Mesendoderm (in vitro differentiated cells): ENCODE data around the gene SMIM1.

Experiments used
- DNase-seq: peaks from one replicate; pipeline ENCODE4 v3.0.0; 2013
- H2AK5ac ChIP-seq: 2 replicates; pipeline ENCODE4 v1.6.1; 2013; ENCODE audit warnings: low read length, inconsistent platforms
- H2BK120ac ChIP-seq: 2 replicates; pipeline ENCODE4 v1.6.1; 2013; ENCODE audit warnings: low read depth, mild to moderate bottlenecking, low read length, moderate library complexity, mixed read lengths
- H2BK15ac ChIP-seq: replicated peaks from 2 replicates; pipeline ENCODE4 v1.6.1; 2013; ENCODE audit warnings: low read depth, mild to moderate bottlenecking, moderate library complexity
- H2BK5ac ChIP-seq: 2 replicates; pipeline ENCODE4 v1.6.1; 2013; ENCODE audit warnings: low read length, inconsistent platforms
- H3K18ac ChIP-seq: 2 replicates; pipeline ENCODE4 v1.6.1; 2013; ENCODE audit warnings: mild to moderate bottlenecking, low read length, mixed read lengths
- H3K23ac ChIP-seq: one replicate; pipeline ENCODE4 v1.6.1; 2013; ENCODE audit warnings: low read length
- H3K27ac ChIP-seq: 2 replicates; pipeline ENCODE4 v1.5.1; 2013; ENCODE audit warnings: low read depth, mild to moderate bottlenecking, inconsistent platforms, low read length, moderate library complexity
- H3K27me3 ChIP-seq: 2 replicates; pipeline ENCODE4 v1.6.1; 2013; ENCODE audit warnings: low read length, control low read depth, mild to moderate bottlenecking, inconsistent platforms; ENCODE audit not compliant: insufficient read depth, poor library complexity
- H3K36me3 ChIP-seq: 2 replicates; pipeline ENCODE4 v1.6.1; 2013; ENCODE audit warnings: low read length, inconsistent platforms; ENCODE audit not compliant: control insufficient read depth, insufficient read depth
- H3K4ac ChIP-seq: one replicate; pipeline ENCODE4 v1.6.1; 2013; ENCODE audit warnings: low read depth, mild to moderate bottlenecking, low read length, moderate library complexity
- H3K4me1 ChIP-seq: 2 replicates; pipeline ENCODE4 v1.6.1; 2013; ENCODE audit warnings: low read depth, low read length, inconsistent platforms; ENCODE audit not compliant: control insufficient read depth
- H3K4me2 ChIP-seq: 2 replicates; pipeline ENCODE4 v1.6.1; 2013; ENCODE audit warnings: low read length
- H3K4me3 ChIP-seq: 2 replicates; pipeline ENCODE4 v1.5.1; 2013; ENCODE audit warnings: mild to moderate bottlenecking, low read length
- H3K56ac ChIP-seq: one replicate; pipeline ENCODE4 v1.6.1; 2013; ENCODE audit warnings: low read length
- H3K79me1 ChIP-seq: 2 replicates; pipeline ENCODE4 v1.6.1; 2013; ENCODE audit warnings: low read length, inconsistent platforms
- H3K79me2 ChIP-seq: 2 replicates; pipeline ENCODE4 v1.6.1; 2013; ENCODE audit warnings: mild to moderate bottlenecking, low read length; ENCODE audit not compliant: control insufficient read depth, insufficient read depth
- H3K9ac ChIP-seq: 2 replicates; pipeline ENCODE4 v1.6.1; 2013; ENCODE audit warnings: low read length, inconsistent platforms
- H4K5ac ChIP-seq: one replicate; pipeline ENCODE4 v1.6.1; 2013; ENCODE audit warnings: low read length
- H4K8ac ChIP-seq: one replicate; pipeline ENCODE4 v1.6.1; 2013; ENCODE audit warnings: low read depth, mild to moderate bottlenecking, control low read depth, low read length, moderate library complexity
- WGBS: extraction: QIAGEN DNeasy Blood & Tissue Kit; methylation state at CpG from one replicate; pipeline ENCODE4 v1.1.7; 2013; ENCODE audit warnings: low lambda C conversion rate, missing lambda C conversion rate; ENCODE audit not compliant: insufficient coverage; ENCODE audit errors: extremely low coverage; 5-methylcytosine and 5-hydroxymethylcytosine counted together

SMIM1 gene

GRCh38 chr1:3727825-3728776, 44.4 kb upstream of the SMIM1 start:
- H3K36me3 ChIP-seq = no peaks in the 10 kb centered on the region
- no peak overlapping the region for H2BK5ac ChIP-seq
- H2BK15ac ChIP-seq = no peak overlapping the region
- H4K8ac ChIP-seq = no peak overlapping the region
- no peaks in the 10 kb centered on the region for H3K27me3 ChIP-seq
- H3K79me2 ChIP-seq = no peaks in the 10 kb centered on the region
- DNase-seq = no peak
- H3K27ac ChIP-seq = no peak overlapping the region
- WGBS = no CpG with 5 or more reads among the region's 31 CpGs
- H3K79me1 ChIP-seq = no peaks in the 10 kb centered on the region
- no peak overlapping the region for H3K4me3 ChIP-seq
- no peak overlapping the region for H3K23ac ChIP-seq
- H2BK120ac ChIP-seq = no peak overlapping the region
- no peak overlapping the region for H3K4ac ChIP-seq
- no peak overlapping the region for H3K9ac ChIP-seq
- H4K5ac ChIP-seq = no peak overlapping the region
- no peaks in the 10 kb centered on the region for H3K4me1 ChIP-seq
- no peak overlapping the region for H2AK5ac ChIP-seq
- no peak overlapping the region for H3K56ac ChIP-seq
- H3K4me2 ChIP-seq = no peak overlapping the region
- no peak overlapping the region for H3K18ac ChIP-seq

GRCh38 chr1:3729594-3730542, 42.7 kb upstream of the SMIM1 start:
- Histone ChIP-seq H3K23ac (no peak overlapping the region), H3K79me2 (no peaks in the 10 kb centered on the region), H3K79me1 (no peaks in the 10 kb centered on the region), H3K56ac (no peak overlapping the region), H4K5ac (no peak overlapping the region), H3K4me1 (no peaks in the 10 kb centered on the region), H2BK120ac (no peak overlapping the region), H3K4me3 (no peak overlapping the region), H3K4ac (no peak overlapping the region), H3K18ac (no peak overlapping the region), H3K27me3 (no peaks in the 10 kb centered on the region), H3K4me2 (no peak overlapping the region), H4K8ac (no peak overlapping the region), H2BK5ac (no peak overlapping the region), H3K36me3 (no peaks in the 10 kb centered on the region), H2AK5ac (no peak overlapping the region), H3K27ac (no peak overlapping the region), H2BK15ac (no peak overlapping the region), H3K9ac (no peak overlapping the region)
- WGBS = no CpG with 5 or more reads among the region's 32 CpGs
- no peak for DNase-seq

GRCh38 chr1:3730543-3731247, 41.9 kb upstream of the SMIM1 start:
- no peak overlapping the region for H2BK15ac ChIP-seq

GRCh38 chr1:3731583-3732433, 40.7 kb upstream of the SMIM1 start:
- no peak overlapping the region for H3K27ac ChIP-seq
- no peak overlapping the region for H2BK120ac ChIP-seq
- no peak overlapping the region for H3K4me2 ChIP-seq

More at GRCh38 chr1:3730543-3731247, 41.9 kb upstream of the SMIM1 start:
- Histone ChIP-seq H3K79me1 (no peaks in the 10 kb centered on the region), H3K56ac (no peak overlapping the region), H3K27me3 (no peaks in the 10 kb centered on the region), H3K9ac (no peak overlapping the region), H3K36me3 (no peaks in the 10 kb centered on the region), H3K27ac (no peak overlapping the region), H4K8ac (no peak overlapping the region), H2BK120ac (no peak overlapping the region), H2AK5ac (no peak overlapping the region), H3K23ac (no peak overlapping the region), H4K5ac (no peak overlapping the region), H3K4me1 (no peaks in the 10 kb centered on the region), H3K18ac (no peak overlapping the region), H3K4ac (no peak overlapping the region), H2BK5ac (no peak overlapping the region), H3K79me2 (no peaks in the 10 kb centered on the region), H3K4me2 (no peak overlapping the region), H3K4me3 (no peak overlapping the region)
- no CpG with 5 or more reads among the region's 25 CpGs for WGBS
- no peak for DNase-seq

More at GRCh38 chr1:3731583-3732433, 40.7 kb upstream of the SMIM1 start:
- no peak overlapping the region for H2BK15ac ChIP-seq
- H2BK5ac ChIP-seq = no peak overlapping the region
- H3K18ac ChIP-seq = no peak overlapping the region
- no peak for DNase-seq
- H4K5ac ChIP-seq = no peak overlapping the region
- H3K4me3 ChIP-seq = no peak overlapping the region
- no peak overlapping the region for H3K4ac ChIP-seq
- no peak overlapping the region for H2AK5ac ChIP-seq
- H3K56ac ChIP-seq = peak overlapping the region; percentile 88
- no CpG with 5 or more reads among the region's 25 CpGs for WGBS
- H3K79me1 ChIP-seq = no peaks in the 10 kb centered on the region
- H3K27me3 ChIP-seq = no peaks in the 10 kb centered on the region
- no peak overlapping the region for H3K9ac ChIP-seq
- no peaks in the 10 kb centered on the region for H3K36me3 ChIP-seq
- no peaks in the 10 kb centered on the region for H3K79me2 ChIP-seq
- H3K4me1 ChIP-seq = no peaks in the 10 kb centered on the region
- no peak overlapping the region for H4K8ac ChIP-seq
- H3K23ac ChIP-seq = no peak overlapping the region
